ENCODE data around the gene GHRHR.

- TF ChIP-seq CTCF (IDR thresholded peaks at IDR 0.05) (no peak), POLR2A (IDR thresholded peaks at IDR 0.05) (no peak), EP300 (IDR thresholded peaks at IDR 0.05) (no peak)
These were observed 64.3 kb downstream of the GHRHR start for GRCh38 chr7:31028006-31028405.
